Amygdala (tissue), 56 donors: ENCODE data around the gene KLK1.

ENCODE experiments used
- DNase-seq, 56 donors: peaks; one replicate each; lab custom pipeline; 2025; lab: John Stamatoyannopoulos, UW

KLK1 gene

DNA sequence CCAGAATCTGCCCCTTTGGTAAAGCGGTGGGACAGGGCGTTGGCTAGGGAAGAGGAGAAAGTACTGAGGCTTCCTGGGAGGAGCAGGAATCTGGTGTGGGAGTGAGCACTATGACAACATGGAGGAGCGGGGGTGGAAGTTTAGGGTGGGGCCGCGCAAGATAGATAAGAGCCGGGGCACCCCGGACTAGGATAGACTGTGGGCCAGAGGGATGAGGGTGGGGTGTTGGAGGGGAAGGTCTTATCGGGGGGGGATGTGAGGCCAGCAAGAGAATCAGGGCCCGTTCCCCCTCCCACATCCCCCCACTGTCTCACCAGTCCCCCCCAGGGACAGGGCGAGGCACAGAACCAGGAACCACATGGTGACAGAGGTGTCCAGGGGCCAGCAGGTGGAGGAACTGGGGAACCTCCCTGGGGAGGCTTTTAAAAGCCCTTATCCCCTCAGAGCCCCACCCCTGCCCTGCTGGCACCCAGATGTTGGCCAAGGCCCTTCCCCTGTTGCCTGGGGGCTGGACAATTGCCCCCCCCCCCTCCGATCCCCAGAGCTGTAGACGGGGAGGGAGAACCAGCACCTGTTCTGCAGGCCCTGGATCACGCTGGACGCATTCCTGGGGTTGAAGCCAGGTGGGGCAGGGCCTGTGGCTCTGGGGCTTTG, at the start of gene KLK1:
Gene KLK1, minus strand, starts transcription at position 399 of the 654 bp plus-strand sequence. Its CDS starts 39 bp downstream, at position 360.
- no peak for DNase-seq

GRCh38 chr19:50873056-50873455, 49.5 kb upstream of the KLK1 start, which contains the start of gene KLK2:
Gene KLK2 (plus strand): TSS chr19:50873439. CDS start chr19:50873474, 35 bp downstream.
- no peak for DNase-seq

- DNase-seq = no peak
Measured at GRCh38 chr19:50870417-50871089, 47.0 kb upstream of the KLK1 start.

GRCh38 chr19:50869479-50869878, 45.9 kb upstream of the KLK1 start:
- no peak for DNase-seq

DNA sequence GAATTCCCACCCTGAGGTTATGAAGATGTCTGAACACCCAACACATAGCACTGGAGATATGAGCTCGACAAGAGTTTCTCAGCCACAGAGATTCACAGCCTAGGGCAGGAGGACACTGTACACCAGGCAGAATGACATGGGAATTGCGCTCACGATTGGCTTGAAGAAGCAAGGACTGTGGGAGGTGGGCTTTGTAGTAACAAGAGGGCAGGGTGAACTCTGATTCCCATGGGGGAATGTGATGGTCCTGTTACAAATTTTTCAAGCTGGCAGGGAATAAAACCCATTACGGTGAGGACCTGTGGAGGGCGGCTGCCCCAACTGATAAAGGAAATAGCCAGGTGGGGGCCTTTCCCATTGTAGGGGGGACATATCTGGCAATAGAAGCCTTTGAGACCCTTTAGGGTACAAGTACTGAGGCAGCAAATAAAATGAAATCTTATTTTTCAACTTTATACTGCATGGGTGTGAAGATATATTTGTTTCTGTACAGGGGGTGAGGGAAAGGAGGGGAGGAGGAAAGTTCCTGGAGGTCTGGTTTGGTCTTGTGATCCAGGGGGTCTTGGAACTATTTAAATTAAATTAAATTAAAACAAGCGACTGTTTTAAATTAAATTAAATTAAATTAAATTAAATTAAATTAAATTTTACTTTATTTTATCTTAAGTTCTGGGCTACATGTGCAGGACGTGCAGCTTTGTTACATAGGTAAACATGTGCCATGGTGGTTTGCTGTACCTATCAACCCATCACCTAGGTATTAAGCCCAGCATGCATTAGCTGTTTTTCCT, 38.1 kb upstream of the KLK1 start:
- DNase-seq = no peak

DNA sequence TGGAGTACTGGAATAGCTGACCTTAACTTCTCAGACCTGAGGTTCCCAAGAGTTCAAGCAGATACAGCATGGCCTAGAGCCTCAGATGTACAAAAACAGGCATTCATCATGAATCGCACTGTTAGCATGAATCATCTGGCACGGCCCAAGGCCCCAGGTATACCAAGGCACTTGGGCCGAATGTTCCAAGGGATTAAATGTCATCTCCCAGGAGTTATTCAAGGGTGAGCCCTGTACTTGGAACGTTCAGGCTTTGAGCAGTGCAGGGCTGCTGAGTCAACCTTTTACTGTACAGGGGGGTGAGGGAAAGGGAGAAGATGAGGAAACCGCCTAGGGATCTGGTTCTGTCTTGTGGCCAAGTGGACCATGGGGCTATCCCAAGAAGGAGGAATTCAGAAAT, 37.4 kb upstream of the KLK1 start:
- DNase-seq = no peak

- no peak for DNase-seq
Measured at GRCh38 chr19:50859849-50860248, 36.3 kb upstream of the KLK1 start.

DNA sequence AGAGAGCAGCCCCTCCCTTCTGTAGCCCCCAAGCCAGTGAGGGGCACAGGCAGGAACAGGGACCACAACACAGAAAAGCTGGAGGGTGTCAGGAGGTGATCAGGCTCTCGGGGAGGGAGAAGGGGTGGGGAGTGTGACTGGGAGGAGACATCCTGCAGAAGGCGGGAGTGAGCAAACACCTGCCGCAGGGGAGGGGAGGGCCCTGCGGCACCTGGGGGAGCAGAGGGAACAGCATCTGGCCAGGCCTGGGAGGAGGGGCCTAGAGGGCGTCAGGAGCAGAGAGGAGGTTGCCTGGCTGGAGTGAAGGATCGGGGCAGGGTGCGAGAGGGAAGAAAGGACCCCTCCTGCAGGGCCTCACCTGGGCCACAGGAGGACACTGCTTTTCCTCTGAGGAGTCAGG, 35.3 kb upstream of the KLK1 start:
- DNase-seq = no peak

DNA sequence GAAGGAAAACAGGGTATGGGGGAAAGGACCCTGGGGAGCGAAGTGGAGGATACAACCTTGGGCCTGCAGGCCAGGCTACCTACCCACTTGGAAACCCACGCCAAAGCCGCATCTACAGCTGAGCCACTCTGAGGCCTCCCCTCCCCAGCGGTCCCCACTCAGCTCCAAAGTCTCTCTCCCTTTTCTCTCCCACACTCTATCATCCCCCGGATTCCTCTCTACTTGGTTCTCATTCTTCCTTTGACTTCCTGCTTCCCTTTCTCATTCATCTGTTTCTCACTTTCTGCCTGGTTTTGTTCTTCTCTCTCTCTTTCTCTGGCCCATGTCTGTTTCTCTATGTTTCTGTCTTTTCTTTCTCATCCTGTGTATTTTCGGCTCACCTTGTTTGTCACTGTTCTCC, 33.8 kb upstream of the KLK1 start:
- DNase-seq = no peak

GRCh38 chr19:50854636-50855410, 31.2 kb upstream of the KLK1 start, which contains the start of gene KLK3:
Gene KLK3 (plus strand): TSS chr19:50854915. CDS start chr19:50854956, 41 bp downstream.
- DNase-seq = no peak

GRCh38 chr19:50851620-50852019, 28.0 kb upstream of the KLK1 start:
- no peak for DNase-seq

GRCh38 chr19:50850738-50851137, 27.2 kb upstream of the KLK1 start:
- no peak for DNase-seq

- DNase-seq = no peak
Measured at GRCh38 chr19:50844296-50844935, 20.8 kb upstream of the KLK1 start.

- DNase-seq = no peak
Measured at GRCh38 chr19:50843701-50844221, 20.2 kb upstream of the KLK1 start.

DNA sequence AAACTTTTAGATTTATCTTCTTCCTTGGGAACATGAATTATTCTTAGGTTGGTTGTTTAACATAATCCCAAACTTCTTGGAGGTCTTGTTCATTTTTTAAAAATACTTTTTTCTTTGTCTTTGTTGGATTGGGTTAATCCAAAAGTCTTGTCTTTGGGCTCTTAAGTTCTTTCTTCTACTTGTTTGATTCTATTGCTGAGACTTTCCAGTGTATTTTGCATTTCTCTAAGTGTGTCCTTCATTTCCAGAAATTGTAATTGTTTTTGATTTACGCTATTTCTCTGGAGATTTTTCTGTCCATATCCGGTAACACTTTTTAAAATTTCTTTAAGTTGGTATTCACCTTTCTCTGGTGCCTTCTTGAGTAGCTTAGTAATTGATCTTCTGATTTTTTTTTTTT, 19.6 kb upstream of the KLK1 start:
- DNase-seq = no peak

GRCh38 chr19:50842130-50842529, 18.5 kb upstream of the KLK1 start:
- DNase-seq = no peak

DNA sequence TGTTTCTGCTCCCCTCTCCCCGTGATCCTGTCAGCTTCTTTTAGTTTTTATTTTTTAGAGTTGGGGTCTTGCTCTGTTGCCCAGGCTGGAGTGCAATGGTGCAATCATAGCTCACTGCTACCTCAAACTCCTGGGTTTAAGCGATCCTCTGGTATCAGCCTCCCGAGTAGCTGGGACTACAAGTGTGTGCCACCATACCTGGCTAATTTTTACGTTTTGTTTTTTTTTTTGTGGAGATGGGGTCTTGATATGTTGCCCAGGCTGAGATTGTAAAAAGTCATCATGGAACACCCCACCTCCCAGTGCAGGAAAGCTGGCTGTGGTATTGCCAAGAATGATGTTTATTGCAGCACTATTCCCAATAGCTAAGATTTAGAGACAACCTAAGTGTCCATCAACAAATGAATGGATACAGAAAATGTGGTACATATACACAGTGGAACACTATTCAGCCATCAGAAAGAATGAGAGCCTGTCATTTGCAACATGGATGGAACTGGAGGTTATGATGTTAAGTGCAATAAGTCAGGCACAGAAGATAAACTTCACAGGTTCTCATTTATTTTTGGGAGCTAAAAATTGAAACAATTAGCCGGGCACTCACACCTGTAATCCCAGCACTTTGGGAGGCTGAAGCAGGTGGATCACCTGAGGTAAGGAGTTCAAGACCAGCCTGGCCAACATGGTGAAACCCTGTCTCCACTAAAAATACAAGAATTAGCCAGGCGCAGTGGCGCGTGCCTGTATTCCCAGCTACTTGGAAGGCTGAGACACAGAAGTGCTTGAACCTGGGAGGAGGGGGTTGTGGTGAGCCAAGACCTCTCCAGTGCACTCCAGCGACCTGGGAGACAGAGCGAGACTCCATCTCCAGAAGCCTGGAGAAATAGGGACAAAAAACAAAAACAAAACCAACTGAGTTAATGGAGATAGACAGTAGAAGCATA, 16.4 kb upstream of the KLK1 start:
- no peak for DNase-seq

- no peak for DNase-seq
Measured at GRCh38 chr19:50838239-50838638, 14.7 kb upstream of the KLK1 start.

- no peak for DNase-seq
Measured at GRCh38 chr19:50837300-50837699, 13.7 kb upstream of the KLK1 start.
